ENCODE measurements around the gene HMCES. TPM values are rescaled to one million over a fixed set of nuclear protein-coding genes. Genes with fewer than 3 reads are reported as not detected.

Gene HMCES
- total and polyA plus RNA-seq, 12 donors, result 24.1 to 56.1 (median 43.2) TPM

DNA sequence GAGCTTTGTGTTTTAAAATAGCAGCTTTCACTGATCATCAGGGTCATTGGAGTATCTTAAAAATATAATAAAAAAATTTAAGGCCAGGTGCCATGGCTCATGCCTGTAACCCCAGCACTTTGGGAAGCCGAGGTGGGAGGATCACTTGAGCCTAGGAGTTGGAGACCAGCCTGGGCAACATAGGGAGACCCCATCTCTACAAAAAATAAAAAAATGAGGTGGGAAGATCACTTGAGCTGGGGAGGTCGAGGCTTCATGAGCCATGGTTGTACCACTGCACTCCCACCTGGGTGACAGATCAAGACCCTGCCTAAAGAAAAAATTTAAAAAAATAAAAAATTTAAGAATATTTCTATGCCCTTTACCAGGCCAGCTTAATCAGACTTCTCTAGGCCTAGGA, 1.5 kb downstream of the HMCES start:
- ATAC-seq, result no peak
- intact Hi-C loops (cut with DNase I), result no loop called here
- Histone ChIP-seq H3K27ac (peak overlapping the region in 6 of 10 donors; percentile 96 to 99 (median 98)), H3K36me3 (peaks cover 0 to 59% (median 12%) of the 10 kb centered on the region in 9 donors), H3K4me3 (peak overlapping the region in 8 of 10 donors; percentile 81 to 98 (median 88)), H3K4me1 (peaks cover 0 to 52% (median 37%) of the 10 kb centered on the region in 9 donors), H3K27me3 (no peaks in the 10 kb centered on the region), H3K9me3 (no peaks in the 10 kb centered on the region)
- TF ChIP-seq, protein P1, sequence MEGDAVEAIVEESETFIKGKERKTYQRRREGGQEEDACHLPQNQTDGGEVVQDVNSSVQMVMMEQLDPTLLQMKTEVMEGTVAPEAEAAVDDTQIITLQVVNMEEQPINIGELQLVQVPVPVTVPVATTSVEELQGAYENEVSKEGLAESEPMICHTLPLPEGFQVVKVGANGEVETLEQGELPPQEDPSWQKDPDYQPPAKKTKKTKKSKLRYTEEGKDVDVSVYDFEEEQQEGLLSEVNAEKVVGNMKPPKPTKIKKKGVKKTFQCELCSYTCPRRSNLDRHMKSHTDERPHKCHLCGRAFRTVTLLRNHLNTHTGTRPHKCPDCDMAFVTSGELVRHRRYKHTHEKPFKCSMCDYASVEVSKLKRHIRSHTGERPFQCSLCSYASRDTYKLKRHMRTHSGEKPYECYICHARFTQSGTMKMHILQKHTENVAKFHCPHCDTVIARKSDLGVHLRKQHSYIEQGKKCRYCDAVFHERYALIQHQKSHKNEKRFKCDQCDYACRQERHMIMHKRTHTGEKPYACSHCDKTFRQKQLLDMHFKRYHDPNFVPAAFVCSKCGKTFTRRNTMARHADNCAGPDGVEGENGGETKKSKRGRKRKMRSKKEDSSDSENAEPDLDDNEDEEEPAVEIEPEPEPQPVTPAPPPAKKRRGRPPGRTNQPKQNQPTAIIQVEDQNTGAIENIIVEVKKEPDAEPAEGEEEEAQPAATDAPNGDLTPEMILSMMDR (IDR thresholded peaks at IDR 0.05), result no peak
- no peak for DNase-seq
- WGBS, 2 donors, result 76% methylated on average over 2 of the region's 2 CpGs

DNA sequence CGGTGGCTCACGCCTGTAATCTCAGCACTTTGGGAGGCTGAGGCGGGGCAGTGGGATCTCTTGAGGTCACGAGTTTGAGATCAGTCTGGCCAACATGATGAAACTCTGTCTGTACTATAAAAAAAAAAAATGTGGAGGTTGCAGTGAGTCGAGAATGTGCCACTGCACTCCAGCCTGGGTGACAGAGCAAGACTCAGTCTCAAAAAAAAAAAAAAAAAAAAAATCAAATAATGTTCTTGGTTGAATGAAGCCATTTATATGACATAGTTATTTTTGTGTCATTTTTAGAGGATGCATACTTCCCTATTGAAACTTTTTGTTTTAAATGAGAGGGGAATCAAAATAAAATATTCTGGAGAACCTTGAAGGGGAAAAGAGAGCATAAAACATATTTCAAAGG, 3.1 kb downstream of the HMCES start:
- peaks cover 0 to 52% (median 37%) of the 10 kb centered on the region in 9 donors for H3K4me1 ChIP-seq
- H3K4me3 ChIP-seq, result no peak overlapping the region
- TF ChIP-seq, protein P1 (IDR thresholded peaks at IDR 0.05), result no peak
- peaks cover 0 to 59% (median 8%) of the 10 kb centered on the region in 9 donors for H3K36me3 ChIP-seq
- DNase-seq (no peak), ATAC-seq (no peak)
- no peaks in the 10 kb centered on the region for H3K27me3 ChIP-seq
- intact Hi-C loops (cut with DNase I), result no loop called here
- H3K9me3 ChIP-seq, result no peaks in the 10 kb centered on the region
- H3K27ac ChIP-seq, result no peak overlapping the region
- WGBS, 2 donors, result 75 to 76% methylated on average over 5 of the region's 5 CpGs

DNA sequence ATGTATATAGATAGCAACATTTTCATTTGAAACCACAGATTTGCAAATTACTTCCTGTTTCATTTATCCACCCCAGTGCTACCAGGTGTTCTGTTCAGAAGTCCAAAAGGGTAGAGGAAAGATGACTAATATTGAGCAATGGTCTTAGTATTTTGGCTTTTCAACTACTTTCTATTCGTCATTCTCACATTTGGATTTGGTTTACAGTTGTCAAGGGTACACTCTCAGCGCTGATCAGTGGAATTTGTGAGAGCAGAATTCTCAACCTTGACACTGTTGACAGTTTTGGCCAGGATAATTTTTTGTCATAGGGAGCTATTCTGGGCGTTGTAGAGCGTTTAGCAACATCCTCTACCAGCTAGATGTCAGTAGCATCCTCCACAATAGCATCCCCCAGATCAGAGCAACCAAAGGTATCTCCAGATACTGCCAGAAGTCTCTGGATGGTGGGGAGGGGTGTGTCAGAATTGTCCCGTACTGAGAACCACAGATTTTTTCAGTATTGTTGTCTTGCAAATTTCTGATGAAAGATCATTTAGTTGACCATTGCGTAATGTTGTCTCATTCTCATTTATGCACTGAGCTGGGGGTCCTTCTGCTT, 4.2 kb downstream of the HMCES start:
- Histone ChIP-seq H3K4me3 (no peak overlapping the region), H3K27ac (no peak overlapping the region), H3K9me3 (no peaks in the 10 kb centered on the region), H3K36me3 (peaks cover 0 to 59% (median 8%) of the 10 kb centered on the region in 9 donors), H3K27me3 (no peaks in the 10 kb centered on the region), H3K4me1 (peaks cover 0 to 47% (median 37%) of the 10 kb centered on the region in 9 donors)
- intact Hi-C loops (cut with DNase I), result no loop called here
- TF ChIP-seq, protein P1 (IDR thresholded peaks at IDR 0.05), result no peak
- no peak for ATAC-seq
- 44 to 58% methylated on average over 6 of the region's 6 CpGs for WGBS, 2 donors
- no peak for DNase-seq

DNA sequence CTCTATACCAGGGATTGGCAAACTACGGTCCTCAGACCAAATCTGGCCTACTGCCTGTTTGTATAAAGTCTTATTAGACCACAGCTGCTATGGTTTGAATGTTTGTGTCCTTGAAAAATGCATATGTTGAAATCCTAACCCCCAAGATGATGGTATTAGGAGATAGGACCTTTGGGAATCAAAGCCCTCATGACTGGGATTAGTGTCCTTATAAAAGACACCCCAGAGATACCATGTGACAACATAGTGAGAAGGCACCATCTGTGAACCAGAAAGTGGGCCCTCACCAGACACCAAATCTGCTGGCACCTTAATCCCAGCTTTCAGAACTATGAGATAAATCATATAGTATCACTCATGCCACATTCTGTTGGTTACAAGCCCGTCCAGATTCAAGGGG, 7.4 kb downstream of the HMCES start:
- Histone ChIP-seq H3K27ac (no peak overlapping the region), H3K4me3 (no peak overlapping the region), H3K9me3 (no peaks in the 10 kb centered on the region), H3K27me3 (no peaks in the 10 kb centered on the region), H3K36me3 (peaks cover 0 to 83% (median 20%) of the 10 kb centered on the region in 9 donors), H3K4me1 (peaks cover 0 to 23% (median 9%) of the 10 kb centered on the region in 9 donors)
- 89 to 94% methylated on average over 2 of the region's 2 CpGs for WGBS, 2 donors
- intact Hi-C loops (cut with DNase I), result no loop called here
- no peak for DNase-seq
- TF ChIP-seq, protein P1 (IDR thresholded peaks at IDR 0.05), result no peak
- ATAC-seq, result no peak
